GM21423 (cell line): ENCODE results near the gene ACOT11.

Experiments
- ATAC-seq: cut with Tn5 transposase; IDR thresholded peaks from one replicate; pipeline ENCODE4 v1.9.1; 2021; ENCODE audit warnings: mild to moderate bottlenecking, moderate library complexity; ENCODE audit not compliant: unreplicated experiment

The ACOT11 gene

DNA sequence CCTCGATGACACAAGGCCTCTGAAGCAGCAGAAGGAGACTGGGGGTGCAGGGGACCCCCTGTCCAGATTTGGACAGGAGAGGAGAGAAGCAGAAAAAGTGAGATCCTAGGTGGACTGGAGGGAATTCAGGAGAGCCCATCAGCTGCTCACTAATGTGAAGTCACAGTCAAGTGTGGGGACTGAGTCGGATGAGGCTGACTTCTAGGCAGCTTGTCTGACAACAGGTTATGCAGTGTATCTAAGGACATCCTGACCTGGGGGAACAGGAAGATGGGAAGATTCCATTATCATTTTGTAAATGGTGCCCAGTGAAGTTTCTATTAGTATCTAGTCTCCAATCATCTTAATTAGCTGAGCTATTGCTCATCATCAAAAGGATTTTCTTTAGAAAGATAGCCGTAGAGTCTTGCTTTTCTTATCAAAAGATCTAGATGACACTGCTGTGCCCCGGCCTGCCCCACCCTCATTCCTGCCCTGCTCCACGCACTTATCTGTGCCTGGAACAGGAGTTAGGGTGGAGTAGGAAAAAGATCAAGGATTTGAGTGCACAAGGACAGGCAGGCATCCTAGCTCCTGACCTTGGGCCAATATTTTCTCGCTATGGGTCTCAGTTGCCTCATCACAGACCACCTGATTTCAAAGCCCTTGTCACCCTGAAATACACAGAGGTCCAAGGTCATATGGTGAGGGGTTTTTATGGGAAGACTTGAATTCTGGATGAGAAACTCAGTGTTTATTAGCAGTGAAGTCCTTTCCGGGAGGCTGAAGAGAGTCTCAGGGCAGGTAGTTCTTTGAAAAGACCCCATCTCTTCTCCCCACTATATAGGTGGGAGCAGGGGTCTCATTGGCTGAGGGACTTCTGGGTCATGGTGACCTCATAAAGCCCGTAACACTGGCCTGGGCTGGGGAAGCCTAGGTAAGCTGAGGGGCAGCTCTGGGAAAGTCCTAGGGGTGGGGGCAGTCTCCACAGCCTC, 93.1 kb downstream of the ACOT11 start, which contains the start of gene MROH7:
MROH7 (plus strand) TSS at position 924 of the 974 bp plus-strand sequence. CDS start 11,141 bp downstream, outside the sequence.
- ATAC-seq: no peak

DNA sequence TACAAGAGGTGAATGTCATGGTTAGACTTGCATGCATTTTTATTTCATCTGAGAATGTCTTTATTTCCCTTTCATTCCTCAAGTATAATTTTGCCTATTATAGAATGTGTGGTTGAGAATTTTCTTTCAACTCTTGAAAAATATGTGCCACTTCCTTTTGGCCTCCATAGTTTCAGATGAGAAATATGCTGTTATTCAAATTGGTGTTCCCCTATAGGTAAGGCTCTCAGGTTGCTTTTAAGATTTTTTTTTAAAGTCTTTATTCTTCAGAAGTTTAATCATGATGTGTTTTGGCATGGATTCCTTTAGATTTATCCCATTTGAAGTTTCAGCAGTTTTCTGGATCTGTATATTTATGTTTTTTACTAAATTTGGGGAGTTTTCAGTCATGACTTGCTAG, 95.7 kb downstream of the ACOT11 start:
- ATAC-seq: no peak

DNA sequence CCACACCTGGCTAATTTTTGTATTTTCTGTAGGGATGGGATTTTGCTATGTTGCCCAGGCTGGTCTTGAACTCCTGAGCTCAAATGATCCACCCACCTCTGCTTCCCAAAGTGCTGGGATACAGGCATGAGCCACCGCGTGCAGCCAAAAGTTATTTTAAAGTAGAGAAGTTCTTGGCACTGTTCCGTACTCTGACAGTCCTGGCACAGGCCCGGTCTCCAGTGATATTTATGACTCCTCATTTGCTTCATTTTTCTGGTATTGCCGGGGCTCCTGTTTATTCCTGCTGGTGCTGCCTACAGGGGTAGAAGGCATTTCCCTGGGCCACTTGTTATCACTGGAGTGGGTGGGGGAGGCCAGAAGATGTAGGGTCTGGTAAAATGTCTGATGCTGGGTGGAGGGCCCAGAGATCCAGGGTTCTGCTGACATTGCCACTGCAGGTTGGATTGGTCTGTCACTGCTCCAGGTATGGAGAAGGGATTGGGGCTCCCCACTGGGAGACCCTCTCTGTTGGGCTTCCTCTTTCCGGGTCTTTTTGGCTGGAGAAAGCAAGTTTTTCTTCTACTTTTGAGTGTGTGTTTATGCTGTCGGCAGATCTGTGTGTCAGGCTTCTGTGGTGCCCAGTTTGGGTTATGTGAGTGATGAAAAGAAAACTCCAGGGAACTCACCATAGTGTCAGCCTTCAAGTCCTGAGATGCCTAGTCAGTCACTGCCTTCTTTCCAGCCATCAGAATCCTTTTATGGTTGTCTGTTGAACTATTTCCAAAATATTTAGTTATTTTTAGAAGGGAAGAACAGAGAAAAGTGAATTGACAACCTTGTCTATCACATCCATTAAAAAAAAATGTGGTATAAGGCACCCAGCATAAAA, 98.0 kb downstream of the ACOT11 start:
- ATAC-seq: no peak

DNA sequence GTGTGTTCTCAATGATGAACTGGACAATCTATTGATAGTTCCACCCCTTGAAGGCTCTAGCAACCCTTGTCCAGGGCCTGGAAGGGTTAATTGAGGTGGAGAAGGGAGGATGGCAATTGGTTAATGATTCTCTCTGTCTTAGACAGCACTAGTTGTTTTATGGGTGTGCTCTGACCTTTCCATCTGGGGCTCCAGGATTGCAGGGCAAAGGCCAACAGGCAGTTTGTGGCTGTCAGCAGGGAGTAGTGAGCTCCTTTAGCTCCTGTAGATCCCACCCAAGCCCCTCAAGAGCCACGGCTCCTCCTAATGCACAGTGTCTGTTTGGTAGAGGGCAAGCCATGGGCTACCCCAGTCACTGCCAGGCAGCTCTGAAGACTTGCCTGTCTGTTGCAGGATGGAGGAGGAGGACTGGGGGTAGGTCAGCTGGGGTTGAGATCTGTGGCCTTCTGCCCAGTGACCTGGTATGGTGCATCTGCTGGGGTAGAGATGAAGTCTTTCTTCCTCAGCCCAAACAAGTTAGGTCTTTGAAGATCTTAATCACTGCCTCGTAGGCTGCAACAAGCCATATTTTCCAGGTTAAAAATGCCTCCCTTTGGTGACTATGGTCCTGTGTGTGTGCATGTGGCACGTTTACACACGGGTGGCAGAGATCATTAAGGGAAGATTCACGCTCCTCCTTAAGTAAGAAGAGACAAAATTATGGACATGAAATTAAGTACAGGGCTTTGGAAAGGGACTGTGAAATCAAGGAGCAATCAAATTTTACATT, 101.3 kb downstream of the ACOT11 start:
- ATAC-seq: no peak

DNA sequence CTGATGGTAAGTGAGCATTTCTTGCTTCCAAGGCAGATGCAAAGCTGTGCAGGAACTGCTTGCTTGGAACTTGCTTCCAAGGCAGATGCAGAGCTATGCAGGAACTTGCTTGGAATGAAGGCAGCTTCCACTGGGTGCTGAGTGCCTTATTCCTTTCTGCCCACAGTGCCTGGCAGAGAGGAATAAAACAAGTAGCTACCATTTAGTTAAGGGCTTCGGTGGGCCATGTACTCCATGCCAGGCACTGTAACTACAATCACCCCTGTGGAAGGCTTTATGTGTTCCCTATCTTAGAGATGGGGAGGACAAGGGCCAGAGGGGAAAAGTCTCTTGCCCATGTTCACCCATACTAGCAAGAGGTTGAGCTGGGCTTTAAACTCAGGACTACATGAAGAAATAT, 101.9 kb downstream of the ACOT11 start:
- no peak for ATAC-seq

DNA sequence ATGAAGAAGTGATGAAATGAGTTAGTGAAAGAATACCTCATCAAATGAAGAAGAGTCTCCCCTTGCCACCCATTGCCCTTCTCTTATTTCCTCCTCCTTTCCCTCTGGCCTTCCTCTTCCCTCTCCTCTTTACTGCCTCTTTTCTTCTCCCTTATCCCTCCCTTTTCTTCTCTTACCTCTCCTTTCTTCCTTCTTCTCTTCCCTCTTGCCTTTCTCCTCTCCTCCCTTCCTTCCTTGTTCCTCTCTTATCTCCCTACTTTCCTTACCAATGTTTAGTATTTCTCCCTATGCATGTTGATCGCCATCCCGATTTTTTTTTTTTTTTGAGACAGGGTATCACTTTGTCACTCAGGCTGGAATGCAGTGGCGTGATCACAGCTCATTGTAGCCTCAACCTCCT, 102.4 kb downstream of the ACOT11 start:
- ATAC-seq: no peak

DNA sequence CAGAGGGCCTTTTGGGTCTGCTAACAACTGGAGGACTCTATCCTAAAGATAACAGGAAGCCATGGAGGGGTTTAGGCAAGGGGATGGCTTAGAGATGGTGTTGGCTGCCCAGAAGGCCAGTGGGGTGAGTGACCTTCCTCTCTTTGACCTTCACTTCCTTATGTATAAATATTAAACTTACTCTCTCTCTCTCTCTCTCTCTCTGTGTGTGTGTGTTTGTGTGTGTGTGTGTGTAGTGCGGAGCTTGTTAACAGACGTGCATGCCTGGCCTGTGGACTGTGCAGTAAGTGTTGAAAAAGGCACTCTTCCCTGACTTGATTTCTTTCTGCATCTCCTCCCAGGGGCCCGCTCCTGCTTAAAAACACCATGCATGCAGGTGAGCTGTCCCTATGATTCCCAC, 103.6 kb downstream of the ACOT11 start:
- ATAC-seq: no peak

DNA sequence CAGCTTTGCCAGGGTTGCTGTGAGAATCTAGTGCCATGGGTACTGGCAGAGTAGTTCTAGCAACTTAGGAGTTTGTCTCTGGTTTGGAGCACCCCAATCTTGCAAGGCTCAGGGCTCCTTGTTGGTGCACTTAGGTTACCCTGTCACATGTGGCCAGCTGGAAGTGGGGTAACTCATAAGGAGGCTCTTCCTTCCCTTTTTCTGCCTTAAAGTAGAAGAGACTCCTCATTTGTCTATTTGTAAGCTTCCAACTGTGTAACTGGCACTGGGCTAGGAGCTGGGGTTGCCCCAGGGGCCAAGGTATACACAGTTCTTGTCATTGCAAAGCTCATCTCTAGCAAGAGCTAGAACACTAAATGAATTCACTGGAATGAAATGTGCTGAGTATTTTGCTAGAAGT, 104.1 kb downstream of the ACOT11 start:
- ATAC-seq: no peak

DNA sequence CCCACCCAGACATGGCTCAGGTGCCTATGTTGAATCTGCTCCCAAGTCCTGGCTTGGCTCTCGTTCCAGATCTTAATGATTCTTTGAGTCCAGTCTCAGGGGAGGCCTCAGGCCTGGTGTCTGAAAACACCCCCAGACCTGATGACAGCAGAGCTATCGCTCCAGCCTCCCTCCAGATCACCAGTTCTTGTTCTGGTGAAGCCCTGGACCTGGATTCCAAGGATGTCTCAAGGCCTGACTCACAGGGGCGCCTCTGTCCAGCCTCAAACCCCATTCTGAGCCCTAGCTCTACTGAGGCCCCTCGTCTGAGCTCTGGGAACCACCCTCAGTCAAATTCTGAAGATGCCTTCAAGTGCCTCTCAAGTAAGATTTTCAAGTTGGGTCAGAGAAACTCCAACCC, 105.0 kb downstream of the ACOT11 start:
- ATAC-seq: no peak

DNA sequence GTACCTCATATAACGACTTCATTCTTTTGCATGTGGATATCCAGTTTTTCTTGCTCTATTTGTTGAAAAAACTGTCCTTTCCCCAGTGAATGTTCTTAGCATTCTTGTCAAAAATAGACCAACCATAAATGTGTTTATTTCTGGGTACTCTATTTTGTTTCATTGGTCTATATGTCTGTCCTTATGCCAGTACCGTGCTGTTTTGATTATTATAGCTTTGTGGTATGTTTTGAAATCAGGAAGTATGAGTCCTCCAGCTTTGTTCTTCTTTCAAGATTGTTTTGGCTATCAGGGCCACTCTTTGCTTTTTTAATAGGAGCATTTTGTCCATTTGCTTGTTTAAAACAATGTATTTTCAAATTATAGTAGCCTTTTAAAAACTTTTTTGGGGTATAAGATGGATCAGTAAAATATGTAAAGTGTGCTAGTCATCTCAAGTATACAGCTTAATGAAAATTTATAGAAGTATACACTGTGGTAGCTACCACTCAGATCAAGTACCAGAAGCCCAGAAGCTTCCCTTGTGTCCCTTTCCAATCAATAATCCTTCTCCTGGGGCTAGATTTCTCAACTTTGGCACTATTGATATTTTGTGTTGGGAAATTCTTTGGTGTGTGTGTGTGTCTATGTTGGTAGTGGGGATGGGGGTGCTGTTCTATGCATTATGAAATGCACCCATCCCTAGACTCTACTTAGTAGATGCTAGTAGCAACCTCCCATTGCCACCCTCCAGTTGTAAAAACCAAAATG, 110.3 kb downstream of the ACOT11 start:
- ATAC-seq: no peak
